ENCODE results near the gene SPOPL. TPM values are rescaled to one million over a fixed set of nuclear protein-coding genes. Genes with fewer than 3 reads are reported as not detected.

SPOPL gene
- polyA plus RNA-seq, 2 of the 4 experiments (the other 2 are of a cell fraction), result 7.2 to 16.9 TPM

- no peaks in the 10 kb centered on the region for H3K9me3 ChIP-seq
- H3K4me3 ChIP-seq, result no peak overlapping the region
- H3K4me1 ChIP-seq, result no peaks in the 10 kb centered on the region
- FAIRE-seq (no peak), ATAC-seq (no peak), DNase-seq (ENCODE audit: low read depth in 1 of 2, low spot score in 1 of 2) (no peak)
- CTCF ChIA-PET, result no interaction called here
- no peak overlapping the region for H3K4me2 ChIP-seq
- WGBS (ENCODE audit: missing lambda C conversion rate), result 82% methylated on average over 1 of the region's 1 CpG
- TF ChIP-seq FOSB (CRISPR knock-in tag; IDR thresholded peaks at IDR 0.05) (no peak), ZSCAN20 (CRISPR knock-in tag; IDR thresholded peaks at IDR 0.05) (no peak), RARB (CRISPR knock-in tag; IDR thresholded peaks at IDR 0.05) (no peak), KDM1A (IDR thresholded peaks at IDR 0.05; ENCODE audit: low read depth) (no peak), ZC3H11A (IDR thresholded peaks at IDR 0.05) (no peak)
- POLR2A ChIA-PET, result no interaction called here
- H3K27ac ChIP-seq, result no peak overlapping the region
These were observed 88.1 kb downstream of the SPOPL start for GRCh38 chr2:138589663-138590062.

- no peak for TF ChIP-seq HOXA7 (CRISPR knock-in tag; IDR thresholded peaks at IDR 0.05)
- no peak for TF ChIP-seq RAD21 (conservative IDR thresholded peaks at IDR 0.05 in 1 of 2, IDR thresholded peaks at IDR 0.05 in 1 of 2)
- no peak for TF ChIP-seq RARB (CRISPR knock-in tag; IDR thresholded peaks at IDR 0.05)
- TF ChIP-seq HOXB13 (CRISPR knock-in tag; IDR thresholded peaks at IDR 0.05; ENCODE audit: low read depth), result no peak
- no peak for TF ChIP-seq BHLHE40 (IDR thresholded peaks at IDR 0.05; ENCODE audit: low read depth, low read length)
- TF ChIP-seq SREBF2 (IDR thresholded peaks at IDR 0.05), result no peak
- no peak for TF ChIP-seq HDAC2 (IDR thresholded peaks at IDR 0.05)
- no peak for TF ChIP-seq MAZ (IDR thresholded peaks at IDR 0.05; ENCODE audit: borderline replicate concordance, low read depth, low read length)
- TF ChIP-seq NFE2L2 (conservative IDR thresholded peaks at IDR 0.05; ENCODE audit: low read length), result no peak
- no peak for TF ChIP-seq CBX2 (IDR thresholded peaks at IDR 0.05; ENCODE audit: borderline replicate concordance, low read depth)
- TF ChIP-seq EHF (CRISPR knock-in tag; IDR thresholded peaks at IDR 0.05), result no peak
- TF ChIP-seq JUN (IDR thresholded peaks at IDR 0.05), result no peak
- TF ChIP-seq MYC (IDR thresholded peaks at IDR 0.05; ENCODE audit: borderline replicate concordance, low read length), result no peak
- TF ChIP-seq KDM1A (IDR thresholded peaks at IDR 0.05; ENCODE audit: low read depth), result no peak
- no peak for TF ChIP-seq EHMT2 (IDR thresholded peaks at IDR 0.05; ENCODE audit: low read depth)
- no peak for TF ChIP-seq BCL3 (IDR thresholded peaks at IDR 0.05)
- H3K4me3 ChIP-seq, result no peak overlapping the region
- POLR2A ChIA-PET, result interaction anchor here (0.5 to 0.6 kb wide), 2 partner anchors 99 to 355 kb away, joined by 3 to 5 read pairs; no protein-coding TSS in a partner anchor
- no peaks in the 10 kb centered on the region for H3K4me1 ChIP-seq
- H3K27ac ChIP-seq, result no peak overlapping the region
- WGBS (ENCODE audit: missing lambda C conversion rate), result 98% methylated on average over 3 of the region's 3 CpGs
- no peak overlapping the region for H3K4me2 ChIP-seq
- no peaks in the 10 kb centered on the region for H3K9me3 ChIP-seq
- no peak for DNase-seq (ENCODE audit: low read depth in 1 of 2, low spot score in 1 of 2)
- CTCF ChIA-PET, result no interaction called here
- FAIRE-seq, result no peak
- no peak for ATAC-seq
These were observed 94.8 kb downstream of the SPOPL start for GRCh38 chr2:138596403-138596802.

- no peak overlapping the region for H3K4me3 ChIP-seq
- no peaks in the 10 kb centered on the region for H3K9me3 ChIP-seq
- H3K27ac ChIP-seq, result no peak overlapping the region
- FAIRE-seq (no peak), DNase-seq (ENCODE audit: low read depth in 1 of 2, low spot score in 1 of 2) (no peak), ATAC-seq (no peak)
- POLR2A ChIA-PET, result no interaction called here
- 83% methylated on average over 3 of the region's 3 CpGs for WGBS (ENCODE audit: missing lambda C conversion rate)
- H3K4me1 ChIP-seq, result no peaks in the 10 kb centered on the region
- TF ChIP-seq RAD21 (conservative IDR thresholded peaks at IDR 0.05 in 1 of 2, IDR thresholded peaks at IDR 0.05 in 1 of 2), result no peak
- TF ChIP-seq EHMT2 (IDR thresholded peaks at IDR 0.05; ENCODE audit: low read depth), result no peak
- no peak for TF ChIP-seq FOXS1 (CRISPR knock-in tag; IDR thresholded peaks at IDR 0.05)
- no peak for TF ChIP-seq RARB (CRISPR knock-in tag; IDR thresholded peaks at IDR 0.05)
- CTCF ChIA-PET, result no interaction called here
- H3K4me2 ChIP-seq, result no peak overlapping the region
These were observed 99.3 kb downstream of the SPOPL start for GRCh38 chr2:138600732-138601457.
